Measurements from ENCODE around the gene SHC2. TPM values are rescaled to one million over a fixed set of nuclear protein-coding genes. Genes with fewer than 3 reads are reported as not detected.
"Not testable (repeated sequence)": the region's sequence is repeated elsewhere in the genome, so short reads cannot be mapped to it uniquely, and the experiment has no call there.

Gene SHC2
- total RNA-seq, 1 donor from 2014 or later, result 2.1 TPM

- H3K4me3 ChIP-seq (ENCODE audit: low read depth, low read length), result no peak overlapping the region
- no peak for TF ChIP-seq CTCF (conservative IDR thresholded peaks at IDR 0.05; ENCODE audit: low read depth, low read length)
- no peak for DNase-seq (ENCODE audit: low read depth)
Measured at GRCh38 chr19:426725-427445, 33.9 kb downstream of the SHC2 start.

GRCh38 chr19:425056-425455, 35.8 kb downstream of the SHC2 start:
- TF ChIP-seq CTCF (conservative IDR thresholded peaks at IDR 0.05; ENCODE audit: low read depth, low read length), result no peak
- no peak for DNase-seq (ENCODE audit: low read depth)
- H3K4me3 ChIP-seq (ENCODE audit: low read depth, low read length), result no peak overlapping the region

- H3K4me3 ChIP-seq (ENCODE audit: low read depth, low read length), result no peak overlapping the region
- no peak for DNase-seq (ENCODE audit: low read depth)
- TF ChIP-seq CTCF (conservative IDR thresholded peaks at IDR 0.05; ENCODE audit: low read depth, low read length), result no peak
Measured at GRCh38 chr19:424546-424945, 36.3 kb downstream of the SHC2 start.

DNA sequence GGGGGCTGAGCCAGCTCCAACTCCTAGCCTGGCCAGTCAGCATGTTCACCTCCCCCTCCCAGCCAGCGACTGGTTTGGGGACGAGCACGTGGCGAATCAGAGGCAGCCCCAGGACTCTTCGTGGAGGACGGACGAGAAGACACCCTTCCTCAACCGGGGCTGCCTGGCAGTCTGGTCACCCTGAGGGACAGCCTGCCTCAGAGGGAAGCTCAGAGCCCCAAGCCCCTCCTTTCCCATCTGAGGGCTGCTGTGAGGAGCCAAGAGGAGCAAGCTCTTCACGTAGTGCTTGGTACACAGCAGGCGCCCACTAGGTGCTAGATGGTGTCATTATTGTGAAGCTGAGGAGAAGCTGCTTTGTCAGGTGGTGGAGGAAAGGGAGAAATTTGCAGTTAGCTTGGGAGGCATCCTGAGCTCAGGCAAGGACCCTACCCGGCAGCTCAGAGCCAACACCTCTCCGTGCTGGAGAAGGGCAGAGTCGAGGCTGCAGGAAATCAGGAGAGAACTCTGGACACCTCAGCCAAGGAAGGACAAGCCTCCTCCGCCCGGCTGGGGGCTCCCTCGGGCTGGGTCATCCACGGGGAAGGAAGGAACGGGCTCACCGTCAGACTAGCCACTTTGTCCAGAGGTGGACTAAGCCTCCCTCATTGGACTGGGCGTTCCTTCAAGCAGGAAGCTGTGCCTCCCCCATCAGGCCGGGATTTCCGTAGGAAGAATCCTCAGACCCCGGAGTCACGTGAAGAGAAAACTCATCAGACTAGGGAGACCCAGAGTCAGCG, 37.0 kb downstream of the SHC2 start:
- TF ChIP-seq CTCF (conservative IDR thresholded peaks at IDR 0.05; ENCODE audit: low read depth, low read length), result no peak
- H3K4me3 ChIP-seq (ENCODE audit: low read depth, low read length), result no peak overlapping the region
- DNase-seq (ENCODE audit: low read depth), result no peak

DNA sequence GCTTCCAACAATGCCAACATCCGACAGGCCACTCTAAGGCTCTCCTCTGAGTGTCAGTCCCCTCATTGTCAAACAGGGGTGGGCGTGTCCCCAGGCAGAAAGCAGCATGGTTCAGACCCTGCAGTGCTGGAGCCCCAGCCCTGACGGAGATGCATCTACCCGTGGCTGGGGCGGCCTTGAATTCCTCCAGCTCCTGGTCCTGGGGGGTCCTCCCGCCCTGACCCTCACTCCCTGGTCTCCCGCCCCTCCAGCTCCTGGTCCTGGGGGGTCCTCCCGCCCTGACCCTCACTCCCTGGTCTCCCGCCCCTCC, 38.0 kb downstream of the SHC2 start:
- DNase-seq (ENCODE audit: low read depth); H3K4me3 ChIP-seq (ENCODE audit: low read depth, low read length): not testable (repeated sequence)

DNA sequence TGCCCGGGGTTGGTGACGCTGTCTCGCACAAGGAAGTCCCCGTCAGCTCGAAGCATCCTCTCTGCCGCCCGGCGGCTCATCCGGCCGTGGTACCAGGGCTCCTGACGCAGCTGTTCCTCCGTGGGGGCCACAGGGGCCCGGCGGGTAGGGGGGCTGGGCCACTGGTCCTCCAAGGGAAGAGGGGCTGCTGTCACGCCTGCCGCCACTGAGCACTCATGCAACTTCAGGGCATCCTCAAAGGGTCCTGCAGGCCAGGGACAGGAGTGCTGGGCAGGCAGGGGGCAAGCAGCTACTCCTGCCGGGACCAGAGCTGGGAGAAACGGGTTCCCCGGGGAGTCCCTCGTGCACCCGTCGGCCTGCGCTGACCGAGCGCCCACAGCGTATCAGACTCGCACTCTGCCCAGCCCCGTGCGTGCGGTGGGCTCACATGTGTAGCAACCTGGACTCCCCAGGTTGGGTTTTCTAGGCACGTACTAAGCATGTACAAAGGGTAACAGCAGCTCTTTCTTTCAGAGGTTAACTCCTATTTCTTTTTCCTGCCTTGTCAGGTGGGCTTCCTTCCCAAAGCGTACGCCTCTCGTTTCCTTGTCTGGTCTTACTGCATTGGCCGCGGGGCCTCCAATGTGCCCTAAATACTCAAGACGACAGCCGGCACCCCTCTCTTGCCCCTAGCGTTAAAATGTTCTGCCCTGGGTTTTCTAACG, 38.5 kb downstream of the SHC2 start:
- no peak for DNase-seq (ENCODE audit: low read depth)
- no peak overlapping the region for H3K4me3 ChIP-seq (ENCODE audit: low read depth, low read length)
- TF ChIP-seq CTCF (conservative IDR thresholded peaks at IDR 0.05; ENCODE audit: low read depth, low read length), result no peak

- no peak for TF ChIP-seq CTCF (conservative IDR thresholded peaks at IDR 0.05; ENCODE audit: low read depth, low read length)
- no peak for DNase-seq (ENCODE audit: low read depth)
- no peak overlapping the region for H3K4me3 ChIP-seq (ENCODE audit: low read depth, low read length)
Measured at GRCh38 chr19:419721-420515, 40.9 kb downstream of the SHC2 start.

Data from epithelial cell of proximal tubule (primary cell).